PC-9 (cell line): ENCODE data around the gene RNF227. TPM values are rescaled to one million over a fixed set of nuclear protein-coding genes. Genes with fewer than 3 reads are reported as not detected.
A peak's percentile ranks its signal among the peaks of the same experiment; 100 is the strongest.

Experiments used
- BruUV-seq: library from RNA; stranded (reverse); fragments of 400-500 nt; replicated peaks from 2 replicates; lab custom pipeline; 2021; lab: Mats Ljungman, UMichigan
- CTCF ChIA-PET: fragments of 300-600 bp; sonication (Branson Sonifier 250); formaldehyde crosslinking; loops from one replicate; lab custom pipeline; 2022; ENCODE audit warnings: antibody characterized with exemption; lab: Charles Lee
- POLR2A ChIA-PET: fragments of 300-600 bp; sonication (Branson Sonifier 250); formaldehyde crosslinking; loops from one replicate; lab custom pipeline; 2022; ENCODE audit warnings: antibody characterized with exemption; ENCODE audit not compliant: unreplicated experiment; lab: Charles Lee
- DNase-seq, 2 experiments: peaks; one replicate each; pipeline versions ENCODE4 v3.0.0 to v3.0.0-alpha.2; 2015 to 2022; ENCODE audit warnings: mixed read lengths in 1 of 2
- H2AFZ ChIP-seq: fragments of 200-600 bp; sonication (generic); 2 replicates; pipeline ENCODE4 v1.8.1; 2017; ENCODE audit warnings: antibody characterized with exemption
- H3F3A ChIP-seq: fragments of 200-600 bp; sonication (generic); 2 replicates; pipeline ENCODE4 v1.8.1; 2017; ENCODE audit warnings: antibody characterized with exemption, mild to moderate bottlenecking, low read depth; ENCODE audit not compliant: insufficient read depth
- H3K27ac ChIP-seq: fragments of 200-600 bp; sonication (generic); 2 replicates; pipeline ENCODE4 v1.6.1; 2016; ENCODE audit warnings: mixed run types
- H3K27me3 ChIP-seq: fragments of 200-600 bp; sonication (generic); 2 replicates; pipeline ENCODE4 v1.6.1; 2016; ENCODE audit warnings: low read depth, mixed run types; ENCODE audit not compliant: insufficient read depth
- H3K36me3 ChIP-seq: fragments of 200-600 bp; sonication (generic); 2 replicates; pipeline ENCODE4 v1.6.1; 2016; ENCODE audit warnings: low read depth, mixed run types
- H3K4me1 ChIP-seq: fragments of 200-600 bp; sonication (generic); replicated peaks from 2 replicates; pipeline ENCODE4 v1.6.1; 2016; ENCODE audit warnings: mixed run types; ENCODE audit not compliant: insufficient read depth
- H3K4me2 ChIP-seq: fragments of 200-600 bp; sonication (generic); 2 replicates; pipeline ENCODE4 v1.6.1; 2017; ENCODE audit warnings: mixed run types
- H3K4me3 ChIP-seq: fragments of 200-600 bp; sonication (generic); 2 replicates; pipeline ENCODE4 v1.6.1; 2016; ENCODE audit warnings: mixed run types
- H3K79me2 ChIP-seq: fragments of 200-600 bp; sonication (generic); 2 replicates; pipeline ENCODE4 v1.6.1; 2017; ENCODE audit warnings: low read depth, mixed run types
- H3K9me2 ChIP-seq: fragments of 200-600 bp; sonication (generic); 2 replicates; pipeline ENCODE4 v1.8.1; 2017; ENCODE audit warnings: mild to moderate bottlenecking; ENCODE audit not compliant: insufficient read depth
- H3K9me3 ChIP-seq: fragments of 200-600 bp; sonication (generic); 2 replicates; pipeline ENCODE4 v1.8.1; 2016; ENCODE audit warnings: low read depth; ENCODE audit not compliant: insufficient read depth
- H4K20me1 ChIP-seq: fragments of 200-600 bp; sonication (generic); 2 replicates; pipeline ENCODE4 v1.8.1; 2017; ENCODE audit not compliant: insufficient read depth
- EZH2 ChIP-seq: fragments of 200-600 bp; sonication (generic); IDR thresholded peaks from 2 replicates; pipeline ENCODE4 v1.8.0; 2017; ENCODE audit warnings: antibody characterized with exemption, low read depth
- intact Hi-C: fragments of 100-400 bp; cut with micrococcal nuclease; formaldehyde crosslinking; loops from one replicate; pipeline ENCODE4 v1.10.0; 2022; ENCODE audit not compliant: unreplicated experiment
- total RNA-seq: library from RNA; stranded (reverse); gene quantifications from 2 replicates; pipeline ENCODE4 v1.2.3, GENCODE V29; 2021
- TF ChIP-seq, protein P1 (sequence below): fragments of 200-600 bp; sonication (generic); conservative IDR thresholded peaks from 2 replicates; pipeline ENCODE4 v1.6.1; 2017; ENCODE audit warnings: mixed run types, antibody characterized with exemption, mild to moderate bottlenecking, moderate library complexity

The RNF227 gene
- total RNA-seq, 1 experiment from 2014 or later = 3.1 TPM

DNA sequence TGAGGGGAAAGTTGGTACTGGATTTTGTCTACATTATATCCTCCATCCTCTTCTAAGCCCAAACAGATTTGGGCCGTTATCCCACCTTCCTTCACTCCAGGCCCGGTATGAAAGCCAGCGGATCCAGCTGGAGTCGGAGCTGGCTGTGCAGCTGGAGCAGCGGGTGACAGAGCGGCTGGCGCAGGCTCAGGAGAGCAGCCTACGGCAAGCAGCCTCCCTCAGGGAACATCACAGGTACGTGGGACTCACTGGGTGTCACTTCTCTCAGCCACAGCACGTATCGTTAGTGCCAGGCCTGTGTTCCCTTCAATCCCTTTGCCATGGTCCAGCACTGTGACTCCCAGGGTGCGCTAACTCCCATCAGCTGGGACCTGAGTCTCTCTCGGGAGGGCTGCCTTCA, 27.2 kb upstream of the RNF227 start:
- ChIA-PET POLR2A (no interaction called here), CTCF (no interaction called here)
- intact Hi-C loops = no loop called here

DNA sequence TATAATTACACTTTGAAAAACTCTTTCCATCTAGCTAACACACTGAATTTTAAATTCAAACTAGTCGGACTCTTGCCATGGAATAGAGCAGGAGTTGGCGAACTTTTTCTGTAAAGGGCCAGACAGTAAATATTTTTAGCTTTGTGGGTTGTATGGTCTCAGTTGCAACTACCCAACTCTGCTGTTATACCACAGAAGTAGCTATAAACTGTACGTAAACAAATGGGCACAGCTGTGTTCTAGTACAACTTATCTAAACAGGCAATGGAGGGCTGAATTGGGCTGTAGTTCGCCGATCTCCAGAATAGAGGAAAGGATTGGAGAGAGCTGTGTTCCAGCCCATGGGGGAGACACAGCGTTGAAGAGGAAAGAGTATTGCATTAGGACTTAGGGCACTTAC, 24.7 kb upstream of the RNF227 start:
- Histone ChIP-seq H3K4me1 (no peaks in the 10 kb centered on the region), H4K20me1 (no peaks in the 10 kb centered on the region), H3K27me3 (no peaks in the 10 kb centered on the region), H3K79me2 (no peaks in the 10 kb centered on the region), H3F3A (no peaks in the 10 kb centered on the region), H3K9me3 (no peaks in the 10 kb centered on the region), H2AFZ (no peak overlapping the region), H3K9me2 (no peaks in the 10 kb centered on the region), H3K4me2 (no peak overlapping the region), H3K36me3 (no peaks in the 10 kb centered on the region), H3K4me3 (no peak overlapping the region), H3K27ac (no peak overlapping the region)
- DNase-seq = no peak
- BruUV-seq = TSS peak; percentile 1
- POLR2A ChIA-PET = no interaction called here
- intact Hi-C loops = no loop called here
- CTCF ChIA-PET = interaction anchor here (0.5 kb wide), 1 partner anchor 103 kb away, joined by 3 read pairs; no protein-coding TSS in a partner anchor
- TF ChIP-seq, protein P1, sequence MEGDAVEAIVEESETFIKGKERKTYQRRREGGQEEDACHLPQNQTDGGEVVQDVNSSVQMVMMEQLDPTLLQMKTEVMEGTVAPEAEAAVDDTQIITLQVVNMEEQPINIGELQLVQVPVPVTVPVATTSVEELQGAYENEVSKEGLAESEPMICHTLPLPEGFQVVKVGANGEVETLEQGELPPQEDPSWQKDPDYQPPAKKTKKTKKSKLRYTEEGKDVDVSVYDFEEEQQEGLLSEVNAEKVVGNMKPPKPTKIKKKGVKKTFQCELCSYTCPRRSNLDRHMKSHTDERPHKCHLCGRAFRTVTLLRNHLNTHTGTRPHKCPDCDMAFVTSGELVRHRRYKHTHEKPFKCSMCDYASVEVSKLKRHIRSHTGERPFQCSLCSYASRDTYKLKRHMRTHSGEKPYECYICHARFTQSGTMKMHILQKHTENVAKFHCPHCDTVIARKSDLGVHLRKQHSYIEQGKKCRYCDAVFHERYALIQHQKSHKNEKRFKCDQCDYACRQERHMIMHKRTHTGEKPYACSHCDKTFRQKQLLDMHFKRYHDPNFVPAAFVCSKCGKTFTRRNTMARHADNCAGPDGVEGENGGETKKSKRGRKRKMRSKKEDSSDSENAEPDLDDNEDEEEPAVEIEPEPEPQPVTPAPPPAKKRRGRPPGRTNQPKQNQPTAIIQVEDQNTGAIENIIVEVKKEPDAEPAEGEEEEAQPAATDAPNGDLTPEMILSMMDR = no peak
- TF ChIP-seq EZH2 = no peak

More for the DNA sequence above, 27.2 kb upstream of the RNF227 start:
- Histone ChIP-seq H3K79me2 (no peaks in the 10 kb centered on the region), H2AFZ (no peak overlapping the region), H3K9me2 (no peaks in the 10 kb centered on the region), H3K4me3 (no peak overlapping the region), H3K9me3 (no peaks in the 10 kb centered on the region), H3K4me1 (no peaks in the 10 kb centered on the region), H4K20me1 (no peaks in the 10 kb centered on the region), H3K27ac (no peak overlapping the region), H3K36me3 (no peaks in the 10 kb centered on the region), H3K4me2 (no peak overlapping the region), H3K27me3 (no peaks in the 10 kb centered on the region), H3F3A (no peaks in the 10 kb centered on the region)
- no TSS peak for BruUV-seq
- TF ChIP-seq, protein P1 = no peak
- no peak for TF ChIP-seq EZH2
- no peak for DNase-seq

DNA sequence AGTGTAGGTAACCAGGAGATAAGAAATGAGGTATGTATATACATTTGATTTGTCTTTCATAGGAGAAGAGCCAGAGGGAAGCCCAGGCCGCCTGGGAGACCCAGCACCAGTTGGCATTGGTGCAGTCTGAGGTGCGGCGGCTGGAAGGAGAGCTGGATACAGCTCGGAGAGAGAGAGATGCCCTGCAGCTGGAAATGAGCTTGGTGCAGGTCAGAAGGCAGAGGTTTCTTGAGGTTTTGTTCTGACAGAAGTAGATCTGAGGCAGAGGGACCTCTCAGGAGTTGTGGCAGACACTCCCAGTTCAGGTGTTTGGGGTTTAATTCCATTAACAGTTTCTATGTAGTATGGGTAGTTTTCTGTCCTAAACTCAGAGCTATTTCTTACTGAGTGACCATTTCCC, 23.9 kb upstream of the RNF227 start:
- Histone ChIP-seq H3K9me2 (no peaks in the 10 kb centered on the region), H3K9me3 (no peaks in the 10 kb centered on the region), H2AFZ (no peak overlapping the region), H3K27ac (no peak overlapping the region), H3K4me2 (no peak overlapping the region), H3K4me1 (no peaks in the 10 kb centered on the region), H3K27me3 (no peaks in the 10 kb centered on the region), H4K20me1 (no peaks in the 10 kb centered on the region), H3K36me3 (no peaks in the 10 kb centered on the region), H3K4me3 (no peak overlapping the region), H3K79me2 (no peaks in the 10 kb centered on the region), H3F3A (no peaks in the 10 kb centered on the region)
- ChIA-PET POLR2A (interaction anchor here (0.6 to 0.7 kb wide), 2 partner anchors 12 to 333 kb away, joined by 4 to 5 read pairs; no protein-coding TSS in a partner anchor), CTCF (interaction anchor here (0.5 kb wide), 2 partner anchors 50 to 104 kb away, joined by 3 read pairs; no protein-coding TSS in a partner anchor)
- TF ChIP-seq, protein P1 = no peak
- no peak for TF ChIP-seq EZH2
- intact Hi-C loops = no loop called here
- BruUV-seq = no TSS peak
- DNase-seq = no peak
